Mammary epithelial cell (primary cell): ENCODE data around the gene IRX5.

Experiments used
- CTCF ChIP-seq, 2 donors: IDR thresholded peaks in 1 of 2; conservative IDR thresholded peaks in 1 of 2; 2 replicates each; pipeline ENCODE4 v1.5.1; 2011 to 2012; ENCODE audit warnings: inconsistent platforms in 2 of 2, low read length in 2 of 2, mild to moderate bottlenecking in 2 of 2, control low read depth in 1 of 2, low read depth in 1 of 2; ENCODE audit not compliant: insufficient read depth in 1 of 2; ENCODE audit errors: extremely low read depth in 1 of 2
- EZH2 ChIP-seq: IDR thresholded peaks from 2 replicates; pipeline ENCODE4 v1.6.1; 2012; ENCODE audit warnings: low read length, inconsistent platforms, borderline replicate concordance

GRCh38 chr16:54942353-54942943 is 11.8 kb downstream of the IRX5 start:
- no peak for TF ChIP-seq CTCF (conservative IDR thresholded peaks at IDR 0.05 in 1 of 2, IDR thresholded peaks at IDR 0.05 in 1 of 2; ENCODE audit: extremely low read depth in 1 of 2, insufficient read depth in 1 of 2, low read depth in 1 of 2, low read length in 2 of 2)
- TF ChIP-seq EZH2: no peak
